ENCODE data around the gene VAMP2.

DNA sequence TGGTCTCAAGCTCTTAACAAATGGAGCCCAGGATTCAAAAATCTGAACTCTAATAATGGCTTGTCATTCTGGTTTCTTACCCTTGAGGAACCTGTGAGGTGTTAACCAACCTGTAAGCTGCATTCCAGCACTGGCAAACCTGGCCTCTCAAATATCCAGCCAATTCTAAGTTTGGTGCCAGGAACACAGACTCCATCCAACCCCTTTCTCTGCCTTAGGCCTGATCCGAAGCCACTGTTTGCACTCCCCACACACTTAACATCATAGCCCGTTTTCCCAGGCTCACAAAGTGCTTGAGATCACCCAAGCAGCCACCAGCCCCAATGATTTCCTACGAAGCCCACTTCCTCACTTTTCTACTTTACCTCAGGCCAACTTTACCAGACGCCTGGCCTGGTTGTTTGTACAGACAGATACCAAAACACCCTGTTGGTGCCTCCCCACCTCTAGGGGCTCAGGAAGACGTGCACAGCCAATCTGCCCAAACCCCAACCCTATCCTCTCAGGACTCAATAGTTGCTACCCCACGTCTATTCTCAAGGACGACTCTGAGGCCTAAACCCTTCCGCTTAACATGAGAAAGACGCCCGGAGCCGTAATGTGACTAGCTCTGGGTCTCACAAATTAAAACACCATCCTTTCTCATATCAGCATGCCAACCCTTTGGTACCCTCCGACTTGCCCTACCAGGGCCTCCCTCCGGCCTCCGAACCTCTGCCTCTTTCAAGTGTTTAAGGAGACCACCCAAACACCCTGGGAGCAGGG lies 7.3 kb downstream of the VAMP2 start:
- TF ChIP-seq EP300 (IDR thresholded peaks at IDR 0.05) (no peak), POLR2AphosphoS5 (IDR thresholded peaks at IDR 0.05) (no peak)

Data from gastroesophageal sphincter (tissue), 2 donors.